HG03025 (cell line): Measurements from ENCODE around the gene BTBD16.

ENCODE experiments used
- ATAC-seq: cut with Tn5 transposase; IDR thresholded peaks from one replicate; pipeline ENCODE4 v1.9.1; 2021; ENCODE audit warnings: mild to moderate bottlenecking, moderate library complexity; ENCODE audit not compliant: unreplicated experiment, low FRiP score

BTBD16 gene

GRCh38 chr10:122271076-122271475 lies at the start of gene BTBD16:
Gene BTBD16, plus strand, starts transcription at chr10:122271296. Its CDS starts 3,786 bp downstream, at chr10:122275082.
- no peak for ATAC-seq

GRCh38 chr10:122221958-122222357 lies 49.1 kb upstream of the BTBD16 start:
- no peak for ATAC-seq

- ATAC-seq = no peak
Measured at GRCh38 chr10:122222638-122223037, 48.5 kb upstream of the BTBD16 start.

GRCh38 chr10:122224159-122224558 lies 46.9 kb upstream of the BTBD16 start:
- no peak for ATAC-seq

- no peak for ATAC-seq
Measured at GRCh38 chr10:122225330-122225729, 45.8 kb upstream of the BTBD16 start.

- no peak for ATAC-seq
Measured at GRCh38 chr10:122227754-122228153, 43.3 kb upstream of the BTBD16 start.

GRCh38 chr10:122229666-122230065 lies 41.4 kb upstream of the BTBD16 start:
- no peak for ATAC-seq

GRCh38 chr10:122230222-122230621 lies 40.9 kb upstream of the BTBD16 start:
- no peak for ATAC-seq

- no peak for ATAC-seq
Measured at GRCh38 chr10:122232769-122233168, 38.3 kb upstream of the BTBD16 start.

GRCh38 chr10:122233857-122234348 lies 37.2 kb upstream of the BTBD16 start:
- no peak for ATAC-seq

- ATAC-seq = no peak
Measured at GRCh38 chr10:122234416-122234815, 36.7 kb upstream of the BTBD16 start.

- no peak for ATAC-seq
Measured at GRCh38 chr10:122236690-122237306, 34.3 kb upstream of the BTBD16 start.

- no peak for ATAC-seq
Measured at GRCh38 chr10:122237331-122237990, 33.6 kb upstream of the BTBD16 start.

- ATAC-seq = no peak
Measured at GRCh38 chr10:122239578-122240257, 31.4 kb upstream of the BTBD16 start.

GRCh38 chr10:122240401-122240800 lies 30.7 kb upstream of the BTBD16 start:
- ATAC-seq = no peak

GRCh38 chr10:122241836-122242235 lies 29.3 kb upstream of the BTBD16 start:
- no peak for ATAC-seq

GRCh38 chr10:122243550-122243949 lies 27.5 kb upstream of the BTBD16 start:
- no peak for ATAC-seq

- no peak for ATAC-seq
Measured at GRCh38 chr10:122244001-122244975, 26.8 kb upstream of the BTBD16 start.

- ATAC-seq = no peak
Measured at GRCh38 chr10:122245136-122245535, 26.0 kb upstream of the BTBD16 start.

GRCh38 chr10:122245897-122246296 lies 25.2 kb upstream of the BTBD16 start:
- ATAC-seq = no peak
